Calu3 (cell line): ENCODE results near the gene WDR5. TPM values are rescaled to one million over a fixed set of nuclear protein-coding genes. Genes with fewer than 3 reads are reported as not detected.

ENCODE experiments used
- BruUV-seq: library from RNA; stranded (reverse); fragments of 400-500 nt; replicated peaks from 2 replicates; lab custom pipeline; 2021; lab: Mats Ljungman, UMichigan
- CTCF ChIA-PET: fragments of 300-600 bp; sonication (Branson Sonifier 250); formaldehyde crosslinking; loops from one replicate; lab custom pipeline; 2022; ENCODE audit warnings: antibody characterized with exemption; lab: Charles Lee
- DNase-seq: peaks from one replicate; pipeline ENCODE4 v3.0.0; 2022
- H3K27ac Mint-ChIP-seq: one replicate; pipeline ENCODE4 v1.8.0; 2022; ENCODE audit warnings: mixed read lengths; ENCODE audit not compliant: unreplicated experiment
- H3K27me3 Mint-ChIP-seq: one replicate; pipeline ENCODE4 v1.8.0; 2022; ENCODE audit warnings: mixed read lengths; ENCODE audit not compliant: unreplicated experiment
- H3K36me3 Mint-ChIP-seq: one replicate; pipeline ENCODE4 v1.8.0; 2022; ENCODE audit warnings: mild to moderate bottlenecking, moderate library complexity, mixed read lengths; ENCODE audit not compliant: insufficient read depth, unreplicated experiment
- H3K4me1 Mint-ChIP-seq: one replicate; pipeline ENCODE4 v1.8.0; 2022; ENCODE audit warnings: mild to moderate bottlenecking, low read depth, mixed read lengths; ENCODE audit not compliant: unreplicated experiment
- H3K4me3 Mint-ChIP-seq: one replicate; pipeline ENCODE4 v1.8.0; 2022; ENCODE audit warnings: mild to moderate bottlenecking, low read depth, moderate library complexity, mixed read lengths; ENCODE audit not compliant: unreplicated experiment
- H3K9me3 Mint-ChIP-seq: one replicate; pipeline ENCODE4 v1.8.0; 2022; ENCODE audit warnings: low read depth, mixed read lengths; ENCODE audit not compliant: unreplicated experiment
- CTCF ChIP-seq: fragments of 200-600 bp; IDR thresholded peaks from one replicate; pipeline ENCODE4 v1.8.0; 2022; ENCODE audit warnings: antibody characterized with exemption; ENCODE audit not compliant: unreplicated experiment
- intact Hi-C: fragments of 100-400 bp; cut with micrococcal nuclease; formaldehyde crosslinking; loops from one replicate; pipeline ENCODE4 v1.10.0; 2022; ENCODE audit not compliant: unreplicated experiment
- total RNA-seq: library from RNA; stranded (reverse); gene quantifications from 2 replicates; pipeline ENCODE4 v1.2.3, GENCODE V29; 2022

The WDR5 gene
- total RNA-seq, 1 experiment from 2014 or later, result 27.5 TPM

- BruUV-seq, result no TSS peak
- Mint-ChIP-seq H3K4me1 (no peaks in the 10 kb centered on the region), H3K27ac (no peak overlapping the region), H3K4me3 (no peak overlapping the region), H3K9me3 (peaks cover 7% of the 10 kb centered on the region), H3K27me3 (peaks cover 88% of the 10 kb centered on the region), H3K36me3 (peaks cover 4% of the 10 kb centered on the region)
- TF ChIP-seq CTCF, result no peak
- intact Hi-C loops, result no loop called here
- no peak for DNase-seq
- CTCF ChIA-PET, result no interaction called here
Measured at GRCh38 chr9:134177624-134178393, 41.9 kb downstream of the WDR5 start.

GRCh38 chr9:134178394-134178767 lies 42.5 kb downstream of the WDR5 start:
- H3K4me3 Mint-ChIP-seq, result no peak overlapping the region
- no peak for DNase-seq
- TF ChIP-seq CTCF, result no peak
- H3K36me3 Mint-ChIP-seq, result peaks cover 4% of the 10 kb centered on the region
- peaks cover 9% of the 10 kb centered on the region for H3K9me3 Mint-ChIP-seq
- H3K27me3 Mint-ChIP-seq, result peaks cover 88% of the 10 kb centered on the region
- intact Hi-C loops, result no loop called here
- no peaks in the 10 kb centered on the region for H3K4me1 Mint-ChIP-seq
- BruUV-seq, result no TSS peak
- CTCF ChIA-PET, result no interaction called here
- no peak overlapping the region for H3K27ac Mint-ChIP-seq

GRCh38 chr9:134178768-134179551 lies 43.1 kb downstream of the WDR5 start:
- H3K36me3 Mint-ChIP-seq, result peaks cover 4% of the 10 kb centered on the region
- CTCF ChIA-PET, result no interaction called here
- no peak for DNase-seq
- H3K4me3 Mint-ChIP-seq, result no peak overlapping the region
- no peak for TF ChIP-seq CTCF
- H3K9me3 Mint-ChIP-seq, result peaks cover 9% of the 10 kb centered on the region
- BruUV-seq, result no TSS peak
- H3K4me1 Mint-ChIP-seq, result no peaks in the 10 kb centered on the region
- peaks cover 88% of the 10 kb centered on the region for H3K27me3 Mint-ChIP-seq
- H3K27ac Mint-ChIP-seq, result no peak overlapping the region
- intact Hi-C loops, result no loop called here

GRCh38 chr9:134179595-134179917 lies 43.7 kb downstream of the WDR5 start:
- intact Hi-C loops, result no loop called here
- peaks cover 85% of the 10 kb centered on the region for H3K27me3 Mint-ChIP-seq
- no peak overlapping the region for H3K4me3 Mint-ChIP-seq
- H3K9me3 Mint-ChIP-seq, result peaks cover 9% of the 10 kb centered on the region
- BruUV-seq, result no TSS peak
- no peak for TF ChIP-seq CTCF
- no peak for DNase-seq
- peaks cover 4% of the 10 kb centered on the region for H3K36me3 Mint-ChIP-seq
- no peak overlapping the region for H3K27ac Mint-ChIP-seq
- CTCF ChIA-PET, result no interaction called here
- no peaks in the 10 kb centered on the region for H3K4me1 Mint-ChIP-seq
